Spleen (tissue), 11 donors: ENCODE data around the gene SPOCK3. TPM values are rescaled to one million over a fixed set of nuclear protein-coding genes. Genes with fewer than 3 reads are reported as not detected.
"Not testable (repeated sequence)": the region's sequence is repeated elsewhere in the genome, so short reads cannot be mapped to it uniquely, and the experiment has no call there.

Source experiments
- DNase-seq: peaks from one replicate; pipeline ENCODE4 v3.0.0-alpha.2; 2020
- H3K27ac ChIP-seq, 8 donors: fragments of 200-600 bp; sonication (generic) in 7 of 8; 1 replicate in 4 of 8; 2 replicates in 4 of 8; pipeline versions ENCODE4 v1.5.0 to v1.8.0; 2016 to 2021; ENCODE audit warnings: inconsistent platforms in 4 of 8, mild to moderate bottlenecking in 4 of 8, moderate library complexity in 1 of 8
- H3K27me3 ChIP-seq, 7 donors: fragments of 200-600 bp; sonication (generic) in 6 of 7; replicated peaks in 1 of 7; 1 replicate in 4 of 7; 2 replicates in 3 of 7; pipeline versions ENCODE4 v1.5.0 to v1.8.0; 2016 to 2021; ENCODE audit warnings: inconsistent platforms in 3 of 7, mild to moderate bottlenecking in 1 of 7
- H3K36me3 ChIP-seq, 6 donors: fragments of 200-600 bp; sonication (generic) in 5 of 6; 1 replicate in 4 of 6; 2 replicates in 2 of 6; pipeline versions ENCODE4 v1.5.0 to v1.8.0; 2016 to 2021; ENCODE audit warnings: inconsistent platforms in 2 of 6
- H3K4me1 ChIP-seq, 6 donors: fragments of 200-600 bp; sonication (generic) in 5 of 6; 1 replicate in 3 of 6; 2 replicates in 3 of 6; pipeline versions ENCODE4 v1.5.0 to v1.8.0; 2016 to 2021; ENCODE audit warnings: inconsistent platforms in 3 of 6
- H3K4me3 ChIP-seq, 8 donors: fragments of 200-600 bp; sonication (generic) in 7 of 8; 1 replicate in 4 of 8; 2 replicates in 4 of 8; pipeline versions ENCODE4 v1.5.0 to v1.8.0; 2016 to 2021; ENCODE audit warnings: inconsistent platforms in 4 of 8, mild to moderate bottlenecking in 4 of 8, moderate library complexity in 2 of 8
- H3K9me3 ChIP-seq, 8 donors: fragments of 200-600 bp; sonication (generic) in 7 of 8; 1 replicate in 4 of 8; 2 replicates in 4 of 8; pipeline versions ENCODE4 v1.5.0 to v1.8.0; 2016 to 2021; ENCODE audit warnings: inconsistent platforms in 4 of 8
- CTCF ChIP-seq, 11 experiments: fragments of 200-600 bp in 7 of 11; fragments of 450-650 bp in 4 of 11; sonication (generic) in 4 of 11; IDR thresholded peaks in 8 of 11; conservative IDR thresholded peaks in 3 of 11; 1 replicate in 7 of 11; 2 replicates in 4 of 11; pipeline versions ENCODE4 v1.4.0 to v1.8.0; 2016 to 2021; ENCODE audit warnings: antibody characterized with exemption in 11 of 11, inconsistent platforms in 4 of 11, mild to moderate bottlenecking in 1 of 11
- POLR2A ChIP-seq, 3 donors: fragments of 450-650 bp; IDR thresholded peaks; one replicate each; pipeline ENCODE4 v1.5.1; 2017; ENCODE audit warnings: antibody characterized with exemption in 3 of 3, mild to moderate bottlenecking in 1 of 3
- POLR2AphosphoS5 ChIP-seq, 3 donors: sonication (generic); formaldehyde crosslinking; IDR thresholded peaks; one replicate each; pipeline ENCODE4 v1.5.1; 2017; ENCODE audit warnings: antibody characterized with exemption in 3 of 3
- WGBS, 5 donors: extraction: QIAGEN DNeasy Blood & Tissue Kit in 3 of 5; methylation state at CpG; one replicate each; pipeline versions ENCODE4 v1.1.5 to v1.1.7; 2013 to 2018; 5-methylcytosine and 5-hydroxymethylcytosine counted together
- intact Hi-C: fragments of 100-400 bp; cut with DNase I; formaldehyde crosslinking; loops from one replicate; pipeline ENCODE4 v1.15.0; 2023; ENCODE audit warnings: low total_unique reads
- polyA plus RNA-seq, 3 donors: library from polyadenylated mRNA; stranded (reverse); fragments of 200-250 nt; gene quantifications; one replicate each; pipeline ENCODE4 v1.2.1, GENCODE V29; 2013
- total RNA-seq, 7 donors: library from RNA; depleted of rRNA in 3 of 7; stranded (reverse); fragments of >200 nt in 3 of 7; fragmentation: NEBNext Ultra II Directional in 4 of 7; extraction: Animal tissue kit (Norgen Biotek cat#: 25700) in 4 of 7; gene quantifications; one replicate each; pipeline versions ENCODE4 v1.1.0 to v1.2.1, GENCODE V29; 2016 to 2021
- donor health status: healthy with polysubstance abuse.
- donor health status: DM: no; HTN: no; CAD: no; lungs with moderate emphysema.
- donor health status: DM: no; HTN: no; CAD: no.
- donor health status: Bipolar disorder and iron deficiency.
- donor health status: healthy.
- donor health status: DM: no; HTN: no; CAD: no.
- donor health status: DM: yes; HTN: yes; CAD: no.

SPOCK3 gene
- total and polyA plus RNA-seq, 10 donors, result 0.06 to 1.2 (median 0.51) TPM; not detected in 5

GRCh38 chr4:166777760-166778159 is 456.5 kb downstream of the SPOCK3 start:
- no peak overlapping the region for H3K4me3 ChIP-seq
- H3K27me3 ChIP-seq, result no peaks in the 10 kb centered on the region
- no peaks in the 10 kb centered on the region for H3K36me3 ChIP-seq
- TF ChIP-seq CTCF (IDR thresholded peaks at IDR 0.05 in 8 of 11, conservative IDR thresholded peaks at IDR 0.05 in 3 of 11) (no peak), POLR2A (IDR thresholded peaks at IDR 0.05) (no peak), POLR2AphosphoS5 (IDR thresholded peaks at IDR 0.05) (no peak)
- intact Hi-C loops, result no loop called here
- no peaks in the 10 kb centered on the region for H3K4me1 ChIP-seq
- H3K27ac ChIP-seq, result no peak overlapping the region
- DNase-seq, result no peak
- H3K9me3 ChIP-seq, result peaks cover 0 to 11% (median 0%) of the 10 kb centered on the region in 8 donors

- Histone ChIP-seq H3K4me3 (no peak overlapping the region), H3K27me3 (no peaks in the 10 kb centered on the region), H3K9me3 (peaks cover 0 to 42% (median 17%) of the 10 kb centered on the region in 8 donors), H3K4me1 (no peaks in the 10 kb centered on the region), H3K36me3 (no peaks in the 10 kb centered on the region), H3K27ac (no peak overlapping the region)
- no peak for DNase-seq
- no peak for TF ChIP-seq POLR2A (IDR thresholded peaks at IDR 0.05)
- TF ChIP-seq POLR2AphosphoS5 (IDR thresholded peaks at IDR 0.05), result no peak
- TF ChIP-seq CTCF (IDR thresholded peaks at IDR 0.05 in 8 of 11, conservative IDR thresholded peaks at IDR 0.05 in 3 of 11), result no peak
- intact Hi-C loops, result no loop called here
These were observed 471.3 kb downstream of the SPOCK3 start for GRCh38 chr4:166763018-166763417.

GRCh38 chr4:166741742-166742141 is 492.6 kb downstream of the SPOCK3 start:
- Histone ChIP-seq H3K36me3 (no peaks in the 10 kb centered on the region), H3K4me3 (no peak overlapping the region), H3K27ac (no peak overlapping the region), H3K9me3 (peaks cover 0 to 17% (median 7%) of the 10 kb centered on the region in 8 donors), H3K27me3 (no peaks in the 10 kb centered on the region), H3K4me1 (no peaks in the 10 kb centered on the region)
- intact Hi-C loops, result no loop called here
- WGBS, 5 donors, result 86 to 100% (median 89%) methylated on average over 1 of the region's 1 CpG
- TF ChIP-seq POLR2A (IDR thresholded peaks at IDR 0.05) (no peak), CTCF (IDR thresholded peaks at IDR 0.05 in 8 of 11, conservative IDR thresholded peaks at IDR 0.05 in 3 of 11) (no peak), POLR2AphosphoS5 (IDR thresholded peaks at IDR 0.05) (no peak)
- DNase-seq, result no peak

- H3K27me3 ChIP-seq, H3K36me3 ChIP-seq, intact Hi-C loops, DNase-seq, H3K4me3 ChIP-seq, H3K9me3 ChIP-seq, H3K27ac ChIP-seq, H3K4me1 ChIP-seq: not testable (repeated sequence)
- WGBS, 5 donors, result 86 to 98% (median 96%) methylated on average over 4 of the region's 4 CpGs
These were observed 495.1 kb downstream of the SPOCK3 start for GRCh38 chr4:166739215-166739614.

GRCh38 chr4:166737430-166737829 is 496.9 kb downstream of the SPOCK3 start:
- intact Hi-C loops, result no loop called here
- no peak overlapping the region for H3K4me3 ChIP-seq
- no peaks in the 10 kb centered on the region for H3K27me3 ChIP-seq
- H3K27ac ChIP-seq, result no peak overlapping the region
- DNase-seq, result no peak
- no peaks in the 10 kb centered on the region for H3K36me3 ChIP-seq
- H3K4me1 ChIP-seq, result no peaks in the 10 kb centered on the region
- TF ChIP-seq CTCF (IDR thresholded peaks at IDR 0.05 in 8 of 11, conservative IDR thresholded peaks at IDR 0.05 in 3 of 11), result no peak
- TF ChIP-seq POLR2AphosphoS5 (IDR thresholded peaks at IDR 0.05), result no peak
- no peak for TF ChIP-seq POLR2A (IDR thresholded peaks at IDR 0.05)
- H3K9me3 ChIP-seq, result peaks cover 0 to 5% (median 0%) of the 10 kb centered on the region in 8 donors
